Chondrocyte (in vitro differentiated cells): ENCODE measurements around the gene ROBO2. TPM values are rescaled to one million over a fixed set of nuclear protein-coding genes. Genes with fewer than 3 reads are reported as not detected.

Experiments
- DNase-seq: peaks from one replicate; pipeline ENCODE4 v3.0.0; 2021; ENCODE audit warnings: mixed read lengths, low spot score
- H3K27ac Mint-ChIP-seq: one replicate; pipeline ENCODE4 v1.8.0; 2021; ENCODE audit warnings: mild to moderate bottlenecking, moderate library complexity, mixed read lengths; ENCODE audit not compliant: unreplicated experiment
- H3K27me3 Mint-ChIP-seq: 2 replicates; pipeline ENCODE4 v1.8.0; 2021; ENCODE audit warnings: low read depth, mixed read lengths
- H3K36me3 Mint-ChIP-seq: 2 replicates; pipeline ENCODE4 v1.8.0; 2021; ENCODE audit warnings: low read depth, mixed read lengths
- H3K4me1 Mint-ChIP-seq: 2 replicates; pipeline ENCODE4 v1.8.0; 2021; ENCODE audit warnings: low read depth, mild to moderate bottlenecking, mixed read lengths
- H3K4me3 Mint-ChIP-seq: one replicate; pipeline ENCODE4 v1.8.0; 2021; ENCODE audit warnings: mild to moderate bottlenecking, moderate library complexity, mixed read lengths; ENCODE audit not compliant: unreplicated experiment
- H3K9me3 Mint-ChIP-seq: 2 replicates; pipeline ENCODE4 v1.8.0; 2021; ENCODE audit warnings: low read depth, mixed read lengths
- total RNA-seq: library from RNA; stranded (reverse); gene quantifications from 3 replicates; pipeline ENCODE4 v1.2.1, GENCODE V29; 2021
- TF ChIP-seq, protein P1 (sequence below): fragments of 200-600 bp; sonication (generic); IDR thresholded peaks from 2 replicates; pipeline ENCODE4 v1.5.0; 2021; ENCODE audit warnings: antibody characterized with exemption, mild to moderate bottlenecking, moderate library complexity

Gene ROBO2
- total RNA-seq, 1 donor from 2014 or later = 1.7 TPM

DNA sequence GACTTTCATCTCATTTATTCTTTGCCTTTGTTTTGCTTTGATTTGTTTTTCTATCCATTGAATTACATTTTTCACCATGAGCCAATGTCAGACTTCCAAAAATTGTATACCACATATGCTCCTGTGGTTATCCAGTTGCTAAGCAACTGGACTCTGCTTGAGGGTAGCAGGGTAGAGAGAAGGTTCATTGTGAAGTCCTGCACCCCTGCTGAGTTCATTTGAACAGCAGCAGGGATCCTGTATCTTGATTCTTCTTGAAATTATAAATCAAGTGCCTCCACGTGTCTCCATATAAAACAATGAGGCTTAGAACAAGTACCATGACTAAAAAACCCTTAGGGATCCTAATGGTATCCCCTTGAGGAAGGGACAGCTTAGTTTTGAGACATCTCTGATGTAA lies 449.3 kb downstream of the ROBO2 start:
- peaks cover 24% of the 10 kb centered on the region for H3K9me3 Mint-ChIP-seq
- no peaks in the 10 kb centered on the region for H3K4me1 Mint-ChIP-seq
- DNase-seq = no peak
- no peak overlapping the region for H3K4me3 Mint-ChIP-seq
- H3K27me3 Mint-ChIP-seq = no peaks in the 10 kb centered on the region
- no peak overlapping the region for H3K27ac Mint-ChIP-seq
- TF ChIP-seq, protein P1, sequence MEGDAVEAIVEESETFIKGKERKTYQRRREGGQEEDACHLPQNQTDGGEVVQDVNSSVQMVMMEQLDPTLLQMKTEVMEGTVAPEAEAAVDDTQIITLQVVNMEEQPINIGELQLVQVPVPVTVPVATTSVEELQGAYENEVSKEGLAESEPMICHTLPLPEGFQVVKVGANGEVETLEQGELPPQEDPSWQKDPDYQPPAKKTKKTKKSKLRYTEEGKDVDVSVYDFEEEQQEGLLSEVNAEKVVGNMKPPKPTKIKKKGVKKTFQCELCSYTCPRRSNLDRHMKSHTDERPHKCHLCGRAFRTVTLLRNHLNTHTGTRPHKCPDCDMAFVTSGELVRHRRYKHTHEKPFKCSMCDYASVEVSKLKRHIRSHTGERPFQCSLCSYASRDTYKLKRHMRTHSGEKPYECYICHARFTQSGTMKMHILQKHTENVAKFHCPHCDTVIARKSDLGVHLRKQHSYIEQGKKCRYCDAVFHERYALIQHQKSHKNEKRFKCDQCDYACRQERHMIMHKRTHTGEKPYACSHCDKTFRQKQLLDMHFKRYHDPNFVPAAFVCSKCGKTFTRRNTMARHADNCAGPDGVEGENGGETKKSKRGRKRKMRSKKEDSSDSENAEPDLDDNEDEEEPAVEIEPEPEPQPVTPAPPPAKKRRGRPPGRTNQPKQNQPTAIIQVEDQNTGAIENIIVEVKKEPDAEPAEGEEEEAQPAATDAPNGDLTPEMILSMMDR = no peak
- peaks cover 7% of the 10 kb centered on the region for H3K36me3 Mint-ChIP-seq

GRCh38 chr3:77491961-77492360 lies 452.1 kb downstream of the ROBO2 start:
- H3K9me3 Mint-ChIP-seq = peaks cover 4% of the 10 kb centered on the region
- peaks cover 7% of the 10 kb centered on the region for H3K4me1 Mint-ChIP-seq
- TF ChIP-seq, protein P1 = no peak
- H3K27ac Mint-ChIP-seq = no peak overlapping the region
- H3K27me3 Mint-ChIP-seq = no peaks in the 10 kb centered on the region
- no peak overlapping the region for H3K4me3 Mint-ChIP-seq
- no peaks in the 10 kb centered on the region for H3K36me3 Mint-ChIP-seq
- no peak for DNase-seq

DNA sequence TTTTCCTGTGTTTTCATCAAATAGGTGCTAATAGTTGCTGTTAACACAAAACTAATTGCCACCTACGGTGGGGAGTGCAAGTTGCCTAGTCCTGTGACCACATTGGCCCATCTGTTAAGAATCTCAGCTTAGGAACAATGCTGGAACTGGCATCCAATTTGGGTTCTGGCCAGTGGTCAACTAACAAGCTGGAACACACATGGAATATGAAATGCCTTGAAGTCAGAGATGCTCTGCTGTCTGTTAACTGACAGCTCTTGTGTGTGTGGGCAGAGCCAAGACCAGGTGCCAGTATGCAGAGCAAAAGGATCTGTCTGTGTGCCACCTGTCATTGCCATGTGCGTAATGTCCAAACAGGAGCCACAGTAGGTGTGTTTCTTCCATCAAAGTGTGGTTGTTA lies 460.8 kb downstream of the ROBO2 start:
- TF ChIP-seq, protein P1 = no peak

GRCh38 chr3:77506384-77506783 lies 466.5 kb downstream of the ROBO2 start:
- no peak overlapping the region for H3K27ac Mint-ChIP-seq
- H3K9me3 Mint-ChIP-seq = no peaks in the 10 kb centered on the region
- TF ChIP-seq, protein P1 = no peak
- DNase-seq = no peak
- no peak overlapping the region for H3K4me3 Mint-ChIP-seq
- no peaks in the 10 kb centered on the region for H3K4me1 Mint-ChIP-seq
- no peaks in the 10 kb centered on the region for H3K27me3 Mint-ChIP-seq
- no peaks in the 10 kb centered on the region for H3K36me3 Mint-ChIP-seq

More for the DNA sequence above, 460.8 kb downstream of the ROBO2 start:
- Mint-ChIP-seq H3K36me3 (no peaks in the 10 kb centered on the region), H3K27ac (no peak overlapping the region), H3K4me3 (no peak overlapping the region), H3K4me1 (peaks cover 6% of the 10 kb centered on the region), H3K9me3 (no peaks in the 10 kb centered on the region), H3K27me3 (no peaks in the 10 kb centered on the region)
- no peak for DNase-seq

DNA sequence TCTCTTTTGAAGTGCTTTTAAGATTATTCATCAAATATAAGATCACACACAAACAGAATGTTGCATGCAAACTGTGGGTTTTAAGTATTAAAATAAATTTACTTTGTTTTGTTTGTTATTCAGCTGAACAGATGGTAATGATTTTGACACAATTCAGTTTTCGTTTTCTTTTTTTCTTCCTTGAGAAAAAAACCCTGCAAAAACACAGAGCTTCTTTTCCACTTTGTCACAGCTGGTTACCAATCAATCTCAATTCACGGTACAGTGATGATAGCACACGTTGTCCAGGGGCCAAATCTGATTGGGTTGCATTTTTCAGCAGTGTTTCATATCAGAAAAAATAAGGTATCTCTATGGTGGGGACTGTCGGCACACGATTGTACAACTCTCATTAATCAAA lies 473.6 kb downstream of the ROBO2 start:
- no peak overlapping the region for H3K27ac Mint-ChIP-seq
- no peak overlapping the region for H3K4me3 Mint-ChIP-seq
- TF ChIP-seq, protein P1 = no peak
- no peaks in the 10 kb centered on the region for H3K36me3 Mint-ChIP-seq
- H3K9me3 Mint-ChIP-seq = no peaks in the 10 kb centered on the region
- no peaks in the 10 kb centered on the region for H3K27me3 Mint-ChIP-seq
- peaks cover 3% of the 10 kb centered on the region for H3K4me1 Mint-ChIP-seq
- DNase-seq = no peak
